LNCAP (cell line): Measurements from ENCODE around the gene ZNF28.
"Not testable (repeated sequence)": the region's sequence is repeated elsewhere in the genome, so short reads cannot be mapped to it uniquely, and the experiment has no call there.

Source experiments
- CTCF ChIP-seq: fragments of 450-650 bp; IDR thresholded peaks from 2 replicates; pipeline ENCODE4 v1.5.1; 2017; ENCODE audit warnings: mild to moderate bottlenecking

ZNF28 gene

GRCh38 chr19:52821204-52821960 is at the start of gene ZNF28:
Gene ZNF28 (minus strand): TSS chr19:52821633. CDS start chr19:52817958, 3,675 bp downstream.
- TF ChIP-seq CTCF, result not testable (repeated sequence)

GRCh38 chr19:52857378-52858191 is 36.2 kb upstream of the ZNF28 start, which contains the start of gene ZNF468:
Gene ZNF468 (minus strand): TSS chr19:52857619. CDS start chr19:52854272, 3,347 bp downstream.
- TF ChIP-seq CTCF, result not testable (repeated sequence)

GRCh38 chr19:52825765-52826164 is 4.3 kb upstream of the ZNF28 start:
- no peak for TF ChIP-seq CTCF

- TF ChIP-seq CTCF, result no peak
Observed at GRCh38 chr19:52823676-52824075, 2.2 kb upstream of the ZNF28 start.

GRCh38 chr19:52809801-52810200 is 11.6 kb downstream of the ZNF28 start:
- TF ChIP-seq CTCF, result no peak

GRCh38 chr19:52789440-52789839 is 32.0 kb downstream of the ZNF28 start:
- TF ChIP-seq CTCF, result no peak

- not testable (repeated sequence) for TF ChIP-seq CTCF
Observed at GRCh38 chr19:52786464-52787354, 34.7 kb downstream of the ZNF28 start, which contains the start of gene ZNF600. Gene ZNF600 (minus strand): TSS chr19:52786791. CDS start chr19:52778888, 7,903 bp downstream.
